LNCaP clone FGC (cell line): Measurements from ENCODE around the gene INPP5D.

Experiments used
- DNase-seq: peaks from one replicate; pipeline ENCODE4 v3.0.0-alpha.2; 2011; ENCODE audit warnings: low read depth
- H3K4me3 ChIP-seq: 2 replicates; pipeline ENCODE4 v1.5.1; 2011; ENCODE audit warnings: mild to moderate bottlenecking, low read depth, low read length, control low read depth
- CTCF ChIP-seq: IDR thresholded peaks from 2 replicates; pipeline ENCODE4 v1.5.1; 2012; ENCODE audit warnings: mild to moderate bottlenecking; ENCODE audit not compliant: control insufficient read depth, insufficient read depth; ENCODE audit errors: extremely low read depth

INPP5D gene

GRCh38 chr2:233129351-233129978 lies 69.3 kb downstream of the INPP5D start:
- no peak overlapping the region for H3K4me3 ChIP-seq
- no peak for TF ChIP-seq CTCF
- no peak for DNase-seq

- H3K4me3 ChIP-seq, result no peak overlapping the region
- no peak for TF ChIP-seq CTCF
- DNase-seq, result no peak
These were observed 69.9 kb downstream of the INPP5D start for GRCh38 chr2:233130024-233130423.

- H3K4me3 ChIP-seq, result no peak overlapping the region
- DNase-seq, result no peak
- no peak for TF ChIP-seq CTCF
These were observed 70.4 kb downstream of the INPP5D start for GRCh38 chr2:233130481-233131020.

- no peak overlapping the region for H3K4me3 ChIP-seq
- DNase-seq, result no peak
- no peak for TF ChIP-seq CTCF
These were observed 72.0 kb downstream of the INPP5D start for GRCh38 chr2:233131936-233132720.

- TF ChIP-seq CTCF, result no peak
These were observed 73.1 kb downstream of the INPP5D start for GRCh38 chr2:233133239-233133638.

GRCh38 chr2:233135421-233135820 lies 75.3 kb downstream of the INPP5D start:
- H3K4me3 ChIP-seq, result no peak overlapping the region
- DNase-seq, result no peak
- no peak for TF ChIP-seq CTCF

More at GRCh38 chr2:233133239-233133638, 73.1 kb downstream of the INPP5D start:
- DNase-seq, result no peak
- no peak overlapping the region for H3K4me3 ChIP-seq
